ENCODE results near the gene CD74.

The CD74 gene

GRCh38 chr5:150396267-150396666 lies 16.4 kb downstream of the CD74 start:
- DNase-seq, result no peak

DNA sequence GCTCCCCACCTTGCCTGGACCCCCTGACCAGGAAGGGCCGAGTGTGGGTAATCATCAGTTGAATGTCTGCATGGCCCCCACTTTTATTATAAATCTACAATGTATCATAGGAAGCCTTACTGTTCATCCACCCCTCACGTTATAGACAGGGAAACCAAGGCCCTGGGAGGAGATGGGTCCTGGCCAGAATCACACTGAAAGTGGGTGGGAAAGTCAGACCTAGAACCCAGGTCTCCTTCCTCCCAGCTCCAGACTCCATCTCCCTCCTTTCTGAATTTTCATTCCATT lies 17.1 kb downstream of the CD74 start:
- DNase-seq, result no peak

- no peak for DNase-seq
Observed at GRCh38 chr5:150394912-150395687, 17.6 kb downstream of the CD74 start.

DNA sequence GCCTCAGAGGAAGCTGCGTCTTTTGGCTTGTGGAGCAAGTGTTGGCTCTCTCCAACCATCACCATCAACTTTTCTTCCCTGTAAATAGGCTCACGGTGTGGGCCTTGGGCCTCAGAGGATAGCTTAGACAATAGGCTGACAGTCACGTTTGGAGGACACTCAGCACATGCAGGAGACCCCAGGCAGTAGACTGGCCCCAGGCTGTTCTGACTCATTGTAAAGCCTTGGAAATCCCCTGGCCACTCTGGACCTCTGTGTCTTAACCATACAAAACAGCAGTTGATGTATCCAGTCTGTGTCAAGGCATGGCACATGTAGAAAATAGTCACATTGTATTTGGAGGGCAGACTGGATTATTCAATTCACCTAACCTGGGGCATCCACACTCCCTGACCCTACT lies 18.6 kb downstream of the CD74 start:
- DNase-seq, result no peak

GRCh38 chr5:150393096-150393645 lies 19.5 kb downstream of the CD74 start:
- DNase-seq, result no peak

DNA sequence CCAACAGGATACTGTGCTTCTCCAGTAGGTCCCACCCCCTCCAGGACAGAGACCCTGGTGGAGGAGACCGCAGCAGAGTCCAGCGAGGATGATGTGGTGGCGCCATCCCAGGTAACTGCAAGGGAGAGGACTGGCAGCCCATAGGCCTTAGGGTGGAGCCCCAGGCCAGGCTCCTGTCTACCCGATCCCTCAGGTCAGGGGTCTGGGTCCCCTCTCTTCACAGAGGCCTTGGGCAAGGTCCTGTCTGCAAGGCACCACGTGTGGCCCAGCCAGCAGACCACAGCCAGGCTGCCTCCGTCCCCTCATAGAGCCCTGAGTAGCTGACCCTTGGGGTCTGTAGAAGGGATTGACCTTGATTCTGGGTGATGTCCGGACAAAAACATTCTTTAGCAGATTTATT lies 20.0 kb downstream of the CD74 start:
- DNase-seq, result no peak

DNA sequence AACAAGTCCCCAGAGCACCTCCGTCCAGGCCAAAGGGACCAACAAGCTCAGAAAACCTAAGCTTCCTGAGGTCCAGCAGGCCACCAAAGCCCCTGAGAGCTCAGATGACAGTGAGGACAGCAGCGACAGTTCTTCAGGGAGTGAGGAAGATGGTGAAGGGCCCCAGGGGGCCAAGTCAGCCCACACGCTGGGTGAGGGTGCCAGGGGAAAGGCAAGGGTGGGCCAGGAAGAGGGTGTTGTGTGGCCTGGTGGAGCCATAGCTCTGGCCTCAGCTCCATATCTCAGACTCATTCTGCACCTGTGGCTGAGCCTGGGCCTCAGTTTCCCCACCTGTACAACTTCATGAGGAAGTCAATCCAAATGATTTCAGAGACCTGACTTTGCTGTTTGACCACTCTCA lies 20.7 kb downstream of the CD74 start:
- no peak for DNase-seq

- DNase-seq, result no peak
Observed at GRCh38 chr5:150391064-150391834, 21.5 kb downstream of the CD74 start.

DNA sequence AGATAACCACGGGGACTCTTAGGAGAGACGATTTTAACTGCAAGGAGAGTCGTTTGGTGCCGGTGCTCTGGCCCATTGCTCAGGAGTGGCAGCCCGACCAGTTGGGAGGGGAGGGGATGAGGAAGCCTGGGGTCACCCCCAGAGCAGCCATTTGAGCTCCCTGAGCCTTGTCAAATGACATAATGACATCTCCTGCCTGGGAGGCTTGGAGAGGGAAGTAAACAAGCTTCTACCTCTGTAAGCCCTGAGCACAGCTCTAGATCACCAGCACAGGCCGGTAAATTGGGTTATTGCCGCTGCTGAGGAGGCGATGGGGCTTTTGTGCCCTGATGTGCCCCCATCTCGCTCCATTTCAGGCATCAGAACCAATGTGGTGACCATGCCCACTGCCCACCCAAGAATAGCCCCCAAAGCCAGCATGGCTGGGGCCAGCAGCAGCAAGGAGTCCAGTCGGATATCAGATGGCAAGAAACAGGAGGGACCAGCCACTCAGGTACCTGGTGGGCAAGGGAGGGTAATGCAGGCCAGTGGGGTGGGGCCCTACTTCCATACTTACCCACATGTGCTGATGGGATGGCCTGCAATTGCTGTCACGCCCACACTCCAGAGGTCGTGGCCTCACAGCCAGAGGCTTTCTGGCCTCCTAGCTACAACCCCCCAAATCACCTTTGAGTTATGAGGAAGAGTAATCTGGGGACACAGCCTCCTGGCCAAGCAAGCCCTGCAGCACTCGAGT lies 23.0 kb downstream of the CD74 start:
- DNase-seq, result no peak

DNA sequence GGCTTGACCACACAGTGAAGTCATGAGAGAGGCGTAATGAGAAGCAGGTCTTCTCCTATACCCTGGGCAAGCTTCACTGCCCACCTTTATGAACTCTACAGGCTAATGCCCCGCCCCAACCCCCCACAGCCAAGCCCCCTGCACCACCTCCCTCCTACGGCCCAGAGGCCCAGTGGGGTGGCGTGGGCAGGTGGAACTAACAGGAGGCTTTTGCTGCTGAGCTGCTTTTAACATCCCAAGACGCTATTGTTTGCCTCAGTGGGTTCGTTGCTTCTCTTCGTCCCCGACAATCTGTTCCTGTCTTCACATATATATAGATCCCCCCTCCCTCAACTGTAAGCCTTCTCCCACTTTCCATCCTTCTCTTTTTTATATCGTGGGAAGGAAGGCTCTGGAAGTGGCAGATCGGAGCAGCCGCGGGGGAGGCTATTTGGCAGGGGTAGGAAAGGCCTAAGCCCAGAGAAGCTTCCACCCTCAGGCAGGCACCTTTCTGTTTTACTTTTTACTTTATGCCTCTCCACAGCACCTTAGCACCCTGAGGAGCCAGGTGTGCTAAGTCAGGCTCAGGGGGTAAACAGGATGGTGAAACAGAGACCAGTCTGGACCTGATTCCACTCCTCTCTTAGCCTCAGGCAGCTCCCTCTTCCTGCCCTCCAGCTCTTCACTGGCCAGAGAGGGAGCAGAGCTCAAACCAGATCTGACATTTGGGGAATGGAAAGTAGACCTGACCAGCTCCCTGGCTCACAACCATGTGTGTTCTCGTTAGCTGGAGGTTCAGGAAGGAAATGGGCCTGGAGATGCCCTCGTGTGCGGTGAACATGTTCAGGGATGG lies 26.5 kb downstream of the CD74 start:
- no peak for DNase-seq

GRCh38 chr5:150384701-150385100 lies 28.0 kb downstream of the CD74 start:
- no peak for DNase-seq

DNA sequence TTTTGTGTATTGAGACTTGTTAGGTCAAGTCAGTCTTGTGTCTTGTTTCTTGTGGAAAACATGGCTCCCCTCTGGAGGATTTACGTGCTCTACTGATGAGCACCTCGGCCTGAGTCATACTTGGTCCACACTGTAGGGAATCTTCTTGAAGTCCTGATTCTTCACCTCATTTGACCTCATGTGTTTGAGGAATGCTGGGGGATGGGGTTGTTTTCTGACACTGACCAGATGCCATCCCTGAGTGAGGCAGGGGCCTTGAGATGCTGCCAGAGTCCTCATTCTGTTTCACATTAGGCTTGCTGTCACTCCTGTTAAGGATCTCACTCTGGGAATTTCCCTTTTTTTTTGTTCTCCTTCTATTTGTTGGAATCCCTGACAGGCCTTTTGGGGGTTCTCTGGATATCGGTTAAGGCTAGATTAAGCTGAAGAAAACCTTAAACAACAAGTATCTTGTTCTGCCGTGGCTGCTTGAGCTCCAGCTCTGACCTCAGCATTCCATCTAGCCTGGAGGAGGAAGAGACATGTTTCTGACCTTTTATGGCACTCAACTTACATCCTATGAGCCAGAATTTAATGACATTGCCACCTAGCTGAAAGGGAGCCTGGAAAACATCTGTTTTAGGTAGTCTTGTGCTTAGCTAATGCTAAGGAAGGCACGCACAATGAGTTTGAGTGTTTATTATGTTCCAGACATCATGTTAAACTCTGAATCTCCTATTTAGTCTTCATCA lies 34.6 kb downstream of the CD74 start:
- DNase-seq, result no peak

DNA sequence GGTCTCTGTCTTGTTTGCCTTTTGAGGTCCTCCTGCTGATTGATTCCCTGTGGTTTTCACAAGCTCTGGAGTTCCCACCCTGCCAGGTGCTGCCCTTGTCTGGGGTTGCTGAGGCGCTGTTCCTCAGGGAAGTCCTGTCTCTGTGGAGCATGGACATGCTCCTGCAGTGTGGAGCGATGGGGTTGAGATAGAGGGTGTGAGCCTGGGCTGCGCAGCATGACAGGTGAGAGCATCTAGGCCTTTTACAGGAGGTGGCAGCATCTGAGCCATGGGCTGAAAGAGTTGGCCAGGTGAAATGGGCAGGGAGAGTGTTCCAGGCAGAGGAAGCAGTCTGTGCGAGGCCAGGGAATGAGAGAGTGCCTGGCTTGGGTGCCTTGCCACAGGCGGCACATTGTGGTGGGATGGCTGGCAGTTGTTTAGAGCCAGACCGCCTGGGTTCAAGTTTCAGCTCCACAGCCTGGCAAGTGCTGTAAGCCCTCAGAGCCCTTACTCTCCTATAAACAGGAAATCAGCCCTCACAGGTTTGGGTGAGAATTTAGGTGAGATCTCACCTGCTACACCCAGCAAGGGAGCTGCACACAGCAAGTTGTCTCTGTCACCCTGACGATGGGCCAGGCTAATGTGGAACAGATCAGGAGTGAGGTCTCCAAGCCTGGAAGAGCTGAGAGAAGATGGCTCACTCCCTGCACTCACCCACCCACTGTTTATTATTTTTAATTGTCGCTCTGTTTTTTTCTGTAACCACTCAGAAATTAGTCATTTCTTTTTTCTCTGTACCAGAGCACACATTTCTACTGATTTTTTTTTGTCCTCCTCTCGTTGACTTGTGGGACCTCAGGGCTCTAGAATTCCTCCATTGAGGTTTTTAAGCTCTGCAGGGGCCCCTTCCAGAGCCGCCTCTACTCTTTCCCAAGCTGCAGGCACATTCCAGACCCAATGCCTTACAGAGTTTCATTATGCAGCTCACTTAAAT lies 35.6 kb downstream of the CD74 start:
- DNase-seq, result no peak

DNA sequence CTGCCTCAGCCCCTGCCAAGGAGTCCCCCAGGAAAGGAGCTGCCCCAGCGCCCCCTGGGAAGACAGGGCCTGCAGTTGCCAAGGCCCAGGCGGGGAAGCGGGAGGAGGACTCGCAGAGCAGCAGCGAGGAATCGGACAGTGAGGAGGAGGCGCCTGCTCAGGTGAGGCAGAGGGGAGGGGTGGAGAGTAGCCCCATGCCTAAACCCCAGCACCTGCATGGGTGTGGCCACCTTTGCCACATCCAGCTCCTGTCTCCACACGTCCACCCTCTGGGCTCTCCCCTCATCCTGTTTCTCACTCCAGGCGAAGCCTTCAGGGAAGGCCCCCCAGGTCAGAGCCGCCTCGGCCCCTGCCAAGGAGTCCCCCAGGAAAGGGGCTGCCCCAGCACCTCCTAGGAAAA lies 38.1 kb downstream of the CD74 start:
- DNase-seq, result no peak

DNA sequence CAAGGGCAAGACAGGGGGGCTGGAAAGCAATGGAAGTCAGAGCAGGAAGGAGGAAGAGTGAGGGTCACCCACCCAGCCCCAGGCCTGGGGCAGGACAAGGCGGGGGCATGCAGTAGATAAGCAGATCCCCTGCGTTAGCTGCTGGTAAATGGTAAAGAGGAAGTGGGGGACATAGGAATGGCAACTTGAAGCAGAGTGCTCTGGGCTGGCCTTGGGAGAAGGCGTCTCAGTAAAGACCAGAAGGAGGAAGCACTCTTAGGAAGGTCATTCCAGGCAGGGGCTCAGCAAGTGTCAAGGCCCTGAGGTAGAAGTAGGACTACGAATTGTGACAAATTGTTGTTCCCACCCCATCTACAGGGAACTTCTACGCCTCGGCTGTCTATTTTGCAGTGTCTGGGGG lies 40.1 kb downstream of the CD74 start:
- DNase-seq, result no peak

DNA sequence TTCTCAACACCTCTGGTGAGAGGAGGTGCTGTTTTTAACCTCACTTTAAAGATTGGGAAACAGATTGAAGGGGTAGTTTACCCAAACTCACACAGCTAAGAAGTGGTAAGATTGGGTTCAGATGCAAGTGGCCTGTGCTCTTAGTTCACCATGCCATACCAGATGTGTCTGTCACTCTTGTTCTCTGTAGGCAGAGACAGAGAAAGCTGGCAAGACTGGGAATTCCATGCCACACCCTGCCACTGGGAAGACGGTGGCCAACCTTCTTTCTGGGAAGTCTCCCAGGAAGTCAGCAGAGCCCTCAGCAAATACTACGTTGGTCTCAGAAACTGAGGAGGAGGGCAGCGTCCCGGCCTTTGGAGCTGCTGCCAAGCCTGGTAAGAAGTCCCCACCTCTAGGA lies 44.2 kb downstream of the CD74 start:
- no peak for DNase-seq

GRCh38 chr5:150364004-150364403 lies 48.7 kb downstream of the CD74 start:
- no peak for DNase-seq

GRCh38 chr5:150363185-150363584 lies 49.5 kb downstream of the CD74 start:
- no peak for DNase-seq

DNA sequence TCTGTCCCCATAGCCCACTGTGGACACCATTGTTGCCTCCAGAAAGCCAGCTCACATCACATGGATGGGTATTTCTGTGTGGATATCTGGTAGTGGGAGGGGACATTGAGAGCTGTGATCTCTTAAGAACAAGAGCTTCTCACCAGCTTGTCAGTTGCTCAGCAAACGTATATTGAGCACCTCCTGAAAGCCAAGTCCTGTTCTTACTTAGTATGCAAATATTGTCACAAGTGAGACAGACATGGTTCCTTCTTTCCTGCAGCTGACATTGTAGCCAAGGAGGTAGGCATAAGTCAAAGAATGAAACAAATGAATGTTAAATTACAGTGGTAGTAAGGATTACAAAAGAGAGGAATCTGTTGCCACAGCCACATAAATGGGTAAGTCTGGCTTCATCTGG lies 51.4 kb downstream of the CD74 start:
- no peak for DNase-seq

GRCh38 chr5:150358261-150359095 lies 54.2 kb downstream of the CD74 start:
- peak in 1 of 2 experiments; percentile 5 for DNase-seq

Data from NCI-H446 (cell line).